Esophagus squamous epithelium (tissue), 5 donors: ENCODE results near the gene SURF2. TPM values are rescaled to one million over a fixed set of nuclear protein-coding genes. Genes with fewer than 3 reads are reported as not detected.
A peak's percentile ranks its signal among the peaks of the same experiment; 100 is the strongest.

Source experiments
- DNase-seq: peaks from one replicate; lab custom pipeline; 2025; lab: John Stamatoyannopoulos, UW
- H3K27ac ChIP-seq, 4 donors: fragments of 200-600 bp; sonication (generic); one replicate each; pipeline ENCODE4 v1.5.1; 2016 to 2019; ENCODE audit warnings: mild to moderate bottlenecking in 1 of 4
- H3K27me3 ChIP-seq, 4 donors: fragments of 200-600 bp; sonication (generic); 1 replicate in 3 of 4; 2 replicates in 1 of 4; pipeline versions ENCODE4 v1.5.1 to v1.6.0; 2017 to 2021; ENCODE audit warnings: antibody characterized with exemption in 1 of 4
- H3K36me3 ChIP-seq, 3 donors: fragments of 200-600 bp; sonication (generic); one replicate each; pipeline ENCODE4 v1.5.1; 2016 to 2019
- H3K4me1 ChIP-seq, 3 donors: fragments of 200-600 bp; sonication (generic); one replicate each; pipeline ENCODE4 v1.5.1; 2017 to 2019
- H3K4me3 ChIP-seq, 4 donors: fragments of 200-600 bp; sonication (generic); 1 replicate in 3 of 4; 2 replicates in 1 of 4; pipeline ENCODE4 v1.5.1; 2016 to 2019; ENCODE audit warnings: mild to moderate bottlenecking in 2 of 4, moderate library complexity in 1 of 4
- H3K9me3 ChIP-seq, 3 donors: fragments of 200-600 bp; sonication (generic); one replicate each; pipeline ENCODE4 v1.5.1; 2016 to 2019
- CTCF ChIP-seq, 6 experiments: fragments of 450-650 bp in 4 of 6; fragments of 200-600 bp in 2 of 6; sonication (generic) in 2 of 6; IDR thresholded peaks; one replicate each; pipeline ENCODE4 v1.5.1; 2016 to 2019; ENCODE audit warnings: antibody characterized with exemption in 6 of 6, mild to moderate bottlenecking in 4 of 6, moderate library complexity in 4 of 6
- POLR2A ChIP-seq, 4 donors: fragments of 450-650 bp; IDR thresholded peaks; one replicate each; pipeline ENCODE4 v1.6.1; 2017; ENCODE audit warnings: antibody characterized with exemption in 4 of 4, mild to moderate bottlenecking in 4 of 4, moderate library complexity in 3 of 4
- WGBS, 2 donors: methylation state at CpG; one replicate each; pipeline ENCODE4 v1.1.5; 2018; 5-methylcytosine and 5-hydroxymethylcytosine counted together
- intact Hi-C: fragments of 100-400 bp; cut with DNase I; formaldehyde crosslinking; loops from one replicate; pipeline ENCODE4 v1.15.0; 2022
- total RNA-seq, 4 donors: library from RNA; depleted of rRNA; stranded (reverse); fragments of >200 nt; gene quantifications; one replicate each; pipeline ENCODE4 v1.1.0, GENCODE V29; 2016
- donor health status: DM: yes; HTN: yes; CAD: no.

Gene SURF2
- total RNA-seq, 4 donors from 2014 or later: 30.1 to 36.8 (median 33.6) TPM

GRCh38 chr9:133359399-133360175 lies 3.2 kb downstream of the SURF2 start:
- intact Hi-C loops: no loop called here
- Histone ChIP-seq H3K4me1 (peaks cover 27 to 85% (median 47%) of the 10 kb centered on the region in 3 donors), H3K27ac (peak overlapping the region in 1 of 4 donors; percentile 21), H3K27me3 (no peaks in the 10 kb centered on the region), H3K9me3 (no peaks in the 10 kb centered on the region), H3K36me3 (peaks cover 5 to 64% (median 18%) of the 10 kb centered on the region in 3 donors), H3K4me3 (no peak overlapping the region)
- TF ChIP-seq CTCF (IDR thresholded peaks at IDR 0.05) (peak in 4 of 6 experiments; percentile 16 to 39 (median 22)), POLR2A (IDR thresholded peaks at IDR 0.05) (no peak)
- WGBS, 2 donors: 42 to 59% methylated on average over 6 to 9 of the region's 20 CpGs
- no peak for DNase-seq

- 84 to 87% methylated on average over 15 to 18 of the region's 21 CpGs for WGBS, 2 donors
- no peak for DNase-seq
- Histone ChIP-seq H3K4me1 (peaks cover 33 to 85% (median 46%) of the 10 kb centered on the region in 3 donors), H3K9me3 (no peaks in the 10 kb centered on the region), H3K27me3 (no peaks in the 10 kb centered on the region), H3K4me3 (no peak overlapping the region), H3K36me3 (peaks cover 14 to 73% (median 18%) of the 10 kb centered on the region in 3 donors), H3K27ac (peak overlapping the region in 1 of 4 donors; percentile 74)
- intact Hi-C loops: no loop called here
- no peak for TF ChIP-seq POLR2A (IDR thresholded peaks at IDR 0.05)
- TF ChIP-seq CTCF (IDR thresholded peaks at IDR 0.05): no peak
Measured at GRCh38 chr9:133360400-133361393, 4.3 kb downstream of the SURF2 start.

- DNase-seq: no peak
- WGBS, 2 donors: 28 to 45% methylated on average over 7 to 13 of the region's 13 CpGs
- intact Hi-C loops: no loop called here
- TF ChIP-seq CTCF (IDR thresholded peaks at IDR 0.05) (no peak), POLR2A (IDR thresholded peaks at IDR 0.05) (no peak)
- Histone ChIP-seq H3K27me3 (no peaks in the 10 kb centered on the region), H3K36me3 (peaks cover 21 to 82% (median 26%) of the 10 kb centered on the region in 3 donors), H3K4me1 (peaks cover 34 to 90% (median 44%) of the 10 kb centered on the region in 3 donors), H3K27ac (peak overlapping the region in 2 of 4 donors; percentile 2 to 74), H3K4me3 (no peak overlapping the region), H3K9me3 (no peaks in the 10 kb centered on the region)
Measured at GRCh38 chr9:133361507-133362092, 5.2 kb downstream of the SURF2 start.

- Histone ChIP-seq H3K9me3 (no peaks in the 10 kb centered on the region), H3K27ac (peak overlapping the region in 3 of 4 donors; percentile 57 to 78 (median 74)), H3K27me3 (no peaks in the 10 kb centered on the region), H3K4me3 (no peak overlapping the region), H3K4me1 (peaks cover 27 to 90% (median 38%) of the 10 kb centered on the region in 3 donors), H3K36me3 (peaks cover 29 to 91% (median 35%) of the 10 kb centered on the region in 3 donors)
- WGBS, 2 donors: 53 to 58% methylated on average over 12 to 13 of the region's 15 CpGs
- no peak for TF ChIP-seq CTCF (IDR thresholded peaks at IDR 0.05)
- TF ChIP-seq POLR2A (IDR thresholded peaks at IDR 0.05): no peak
- intact Hi-C loops: no loop called here
- no peak for DNase-seq
Measured at GRCh38 chr9:133362359-133363044, 6.2 kb downstream of the SURF2 start.
